Natural killer cell (primary cell): Measurements from ENCODE around the gene MCRIP2. TPM values are rescaled to one million over a fixed set of nuclear protein-coding genes. Genes with fewer than 3 reads are reported as not detected.
A peak's percentile ranks its signal among the peaks of the same experiment; 100 is the strongest.

ENCODE experiments used
- ATAC-seq, 3 donors: fragments of 150-1000 bp in 2 of 3; fragments of 200-7000 bp in 1 of 3; cut with Tn5 transposase; 1 replicate in 1 of 3; 2 replicates in 2 of 3; pipeline ENCODE4 v1.10.0; 2021; ENCODE audit warnings: mild to moderate bottlenecking in 2 of 3, moderate library complexity in 2 of 3
- DNase-seq, 2 donors: peaks; one replicate each; pipeline versions ENCODE4 v3.0.0 to v3.0.0-alpha.2; 2013 to 2021; ENCODE audit warnings: mixed read lengths in 1 of 2
- H3K27ac ChIP-seq: one replicate; pipeline ENCODE4 v1.5.1; 2013; ENCODE audit warnings: mild to moderate bottlenecking, low read length
- H3K27me3 ChIP-seq: one replicate; pipeline ENCODE4 v1.6.1; 2013; ENCODE audit warnings: low read length; ENCODE audit not compliant: control insufficient read depth, insufficient read depth
- H3K36me3 ChIP-seq: one replicate; pipeline ENCODE4 v1.6.1; 2013; ENCODE audit warnings: low read length; ENCODE audit not compliant: control insufficient read depth, insufficient read depth
- H3K4me1 ChIP-seq: one replicate; pipeline ENCODE4 v1.6.1; 2013; ENCODE audit warnings: low read length; ENCODE audit not compliant: control insufficient read depth, insufficient read depth
- H3K4me3 ChIP-seq: one replicate; pipeline ENCODE4 v1.5.1; 2013; ENCODE audit warnings: low read length
- H3K9me3 ChIP-seq: one replicate; pipeline ENCODE4 v1.6.1; 2013; ENCODE audit warnings: low read length; ENCODE audit not compliant: control insufficient read depth, insufficient read depth
- H3K27ac Mint-ChIP-seq, 2 donors: one replicate each; pipeline ENCODE4 v1.8.0; 2022; ENCODE audit warnings: mild to moderate bottlenecking in 2 of 2, mixed read lengths in 2 of 2, moderate library complexity in 1 of 2
- H3K27me3 Mint-ChIP-seq, 2 donors: one replicate each; pipeline ENCODE4 v1.8.0; 2022; ENCODE audit warnings: low read depth in 2 of 2, mixed read lengths in 2 of 2
- H3K36me3 Mint-ChIP-seq: one replicate; pipeline ENCODE4 v1.8.0; 2022; ENCODE audit warnings: mixed read lengths
- H3K4me1 Mint-ChIP-seq, 2 donors: one replicate each; pipeline ENCODE4 v1.8.0; 2022; ENCODE audit warnings: mixed read lengths in 2 of 2
- H3K4me3 Mint-ChIP-seq: one replicate; pipeline ENCODE4 v1.8.0; 2022; ENCODE audit warnings: mild to moderate bottlenecking, moderate library complexity, mixed read lengths
- H3K9me3 Mint-ChIP-seq, 2 donors: one replicate each; pipeline ENCODE4 v1.8.0; 2022; ENCODE audit warnings: mixed read lengths in 2 of 2
- CTCF ChIP-seq: fragments of 200-600 bp; IDR thresholded peaks from one replicate; pipeline ENCODE4 v1.8.0; 2022; ENCODE audit warnings: antibody characterized with exemption
- WGBS: methylation state at CpG from one replicate; pipeline ENCODE4 v1.1.7; 2013; ENCODE audit warnings: missing lambda C conversion rate; ENCODE audit not compliant: insufficient coverage; 5-methylcytosine and 5-hydroxymethylcytosine counted together
- intact Hi-C: fragments of 100-400 bp; cut with micrococcal nuclease; formaldehyde crosslinking; loops from one replicate; pipeline ENCODE4 v1.14.2; 2022
- total RNA-seq, 4 donors: library from RNA; stranded (reverse); fragments of 120-200 nt in 1 of 4; gene quantifications; one replicate each; pipeline versions ENCODE4 v1.2.3 to v1.2.4, GENCODE V29; 2013 to 2022

The MCRIP2 gene
- total RNA-seq, 3 donors from 2014 or later (not counting 1 experiment from before 2014, with no cell fraction given) = 11.3 to 17.4 (median 15.7) TPM

GRCh38 chr16:694863-695354 lies 53.3 kb downstream of the MCRIP2 start:
- no peak for ATAC-seq
- no peak for DNase-seq
- intact Hi-C loops = no loop called here
- H3K4me3 Mint-ChIP-seq = no peak overlapping the region
- H3K27ac ChIP-seq = no peak overlapping the region
- no peaks in the 10 kb centered on the region for H3K36me3 ChIP-seq
- no peaks in the 10 kb centered on the region for H3K36me3 Mint-ChIP-seq
- H3K9me3 ChIP-seq = no peaks in the 10 kb centered on the region
- H3K9me3 Mint-ChIP-seq = no peaks in the 10 kb centered on the region
- peaks cover 0 to 14% of the 10 kb centered on the region in 2 donors for H3K27me3 Mint-ChIP-seq
- H3K4me3 ChIP-seq = peak overlapping the region; percentile 24
- peaks cover 41% of the 10 kb centered on the region for H3K4me1 ChIP-seq
- H3K4me1 Mint-ChIP-seq = peaks cover 10 to 17% of the 10 kb centered on the region in 2 donors
- peaks cover 32% of the 10 kb centered on the region for H3K27me3 ChIP-seq
- WGBS = 1% methylated on average over 37 of the region's 37 CpGs
- TF ChIP-seq CTCF = no peak
- H3K27ac Mint-ChIP-seq = no peak overlapping the region

GRCh38 chr16:695355-696089 lies 53.9 kb downstream of the MCRIP2 start:
- intact Hi-C loops = no loop called here
- WGBS = 2% methylated on average over 71 of the region's 71 CpGs
- H3K27ac ChIP-seq = no peak overlapping the region

More at GRCh38 chr16:695355-696089, 53.9 kb downstream of the MCRIP2 start:
- Mint-ChIP-seq H3K27me3 (peaks cover 0 to 17% of the 10 kb centered on the region in 2 donors), H3K9me3 (no peaks in the 10 kb centered on the region), H3K36me3 (no peaks in the 10 kb centered on the region), H3K4me1 (peaks cover 4 to 12% of the 10 kb centered on the region in 2 donors), H3K4me3 (peak overlapping the region; percentile 49), H3K27ac (no peak overlapping the region)
- H3K9me3 ChIP-seq = peaks cover 3% of the 10 kb centered on the region
- H3K36me3 ChIP-seq = no peaks in the 10 kb centered on the region
- TF ChIP-seq CTCF = no peak
- ATAC-seq (peak; percentile 41 to 62 (median 53)), DNase-seq (peak in 1 of 2 donors; percentile 81)
- H3K27me3 ChIP-seq = peaks cover 36% of the 10 kb centered on the region
- H3K4me3 ChIP-seq = peak overlapping the region; percentile 38
- H3K4me1 ChIP-seq = peaks cover 43% of the 10 kb centered on the region

Other genes with a start within 250 kb of the MCRIP2 start
- gene NME4, start 244.6 kb upstream of the MCRIP2 start, total RNA-seq = 10 to 100 TPM; 10.7 to 27.4 (median 25.4) TPM
- 10 to 100 TPM in 2 of 3 donors, 1 to 10 TPM in 1; 9.5 to 13.0 (median 12.9) TPM for gene DECR2, start 239.9 kb upstream of the MCRIP2 start, total RNA-seq
- 10 to 100 TPM; 51.0 to 61.2 (median 55.3) TPM for gene RAB11FIP3, start 216.2 kb upstream of the MCRIP2 start, total RNA-seq
- gene CAPN15, start 114.1 kb upstream of the MCRIP2 start, total RNA-seq = 100 to 1,000 TPM; 151 to 275 (median 186) TPM
- under 1 TPM in 1 of 3 donors, not detected in 2; 0.20 TPM for gene PRR35, start 81.4 kb upstream of the MCRIP2 start, total RNA-seq
- under 1 TPM; 0.28 to 0.75 (median 0.35) TPM for gene NHLRC4, start 74.8 kb upstream of the MCRIP2 start, total RNA-seq
- 10 to 100 TPM; 27.6 to 40.5 (median 37.0) TPM for gene PIGQ, start 71.9 kb upstream of the MCRIP2 start, total RNA-seq
- 10 to 100 TPM; 12.7 to 20.8 (median 20.0) TPM for gene RAB40C, start 51.8 kb upstream of the MCRIP2 start, total RNA-seq
- gene WFIKKN1, start 10.8 kb upstream of the MCRIP2 start, total RNA-seq = 1 to 10 TPM in 1 of 3 donors, under 1 TPM in 2; 0.60 to 1.7 (median 0.75) TPM
- gene METTL26, start 5.5 kb upstream of the MCRIP2 start, total RNA-seq = 10 to 100 TPM; 33.7 to 36.3 (median 36.1) TPM
- 10 to 100 TPM; 16.7 to 22.8 (median 20.2) TPM for gene WDR90, start 7.5 kb downstream of the MCRIP2 start, total RNA-seq
- gene RHOT2, start 26.3 kb downstream of the MCRIP2 start, total RNA-seq = 100 to 1,000 TPM; 205 to 216 (median 211) TPM
- gene RHBDL1, start 33.8 kb downstream of the MCRIP2 start, total RNA-seq = 1 to 10 TPM; 2.9 to 4.2 (median 4.2) TPM
- 10 to 100 TPM; 89.5 to 95.4 (median 93.5) TPM for gene STUB1, start 38.6 kb downstream of the MCRIP2 start, total RNA-seq
- 10 to 100 TPM; 29.5 to 32.6 (median 31.5) TPM for gene JMJD8, start 42.5 kb downstream of the MCRIP2 start, total RNA-seq
- gene WDR24, start 48.6 kb downstream of the MCRIP2 start, total RNA-seq = 10 to 100 TPM in 2 of 3 donors, 1 to 10 TPM in 1; 8.8 to 14.1 (median 10.2) TPM
- gene FBXL16, start 64.0 kb downstream of the MCRIP2 start, total RNA-seq = under 1 TPM in 2 of 3 donors, not detected in 1; 0.48 to 0.79 TPM
- gene METRN, start 73.3 kb downstream of the MCRIP2 start, total RNA-seq = 10 to 100 TPM; 11.8 to 16.6 (median 14.3) TPM
- 10 to 100 TPM; 33.7 to 39.0 (median 37.7) TPM for gene ANTKMT, start 79.3 kb downstream of the MCRIP2 start, total RNA-seq
- gene CCDC78, start 84.6 kb downstream of the MCRIP2 start, total RNA-seq = 10 to 100 TPM in 1 of 3 donors, 1 to 10 TPM in 2; 6.2 to 10.0 (median 7.7) TPM
- 10 to 100 TPM; 13.5 to 21.5 (median 15.7) TPM for gene HAGHL, start 85.3 kb downstream of the MCRIP2 start, total RNA-seq
- gene CIAO3, start 99.2 kb downstream of the MCRIP2 start, total RNA-seq = 10 to 100 TPM; 36.9 to 39.8 (median 37.5) TPM
- not detected for gene MSLN, start 118.9 kb downstream of the MCRIP2 start, total RNA-seq
- gene RPUSD1, start 146.6 kb downstream of the MCRIP2 start, total RNA-seq = 10 to 100 TPM; 20.8 to 31.7 (median 29.6) TPM
- gene CHTF18, start 146.8 kb downstream of the MCRIP2 start, total RNA-seq = 10 to 100 TPM; 26.7 to 52.4 (median 40.5) TPM
- gene GNG13, start 158.9 kb downstream of the MCRIP2 start, total RNA-seq = not detected